T-helper 9 cell (primary cell): Measurements from ENCODE around the gene PHOSPHO1.
A peak's percentile ranks its signal among the peaks of the same experiment; 100 is the strongest.

Source experiments
- DNase-seq: peaks from one replicate; pipeline ENCODE4 v3.0.0-alpha.2; 2020

Gene PHOSPHO1

DNA sequence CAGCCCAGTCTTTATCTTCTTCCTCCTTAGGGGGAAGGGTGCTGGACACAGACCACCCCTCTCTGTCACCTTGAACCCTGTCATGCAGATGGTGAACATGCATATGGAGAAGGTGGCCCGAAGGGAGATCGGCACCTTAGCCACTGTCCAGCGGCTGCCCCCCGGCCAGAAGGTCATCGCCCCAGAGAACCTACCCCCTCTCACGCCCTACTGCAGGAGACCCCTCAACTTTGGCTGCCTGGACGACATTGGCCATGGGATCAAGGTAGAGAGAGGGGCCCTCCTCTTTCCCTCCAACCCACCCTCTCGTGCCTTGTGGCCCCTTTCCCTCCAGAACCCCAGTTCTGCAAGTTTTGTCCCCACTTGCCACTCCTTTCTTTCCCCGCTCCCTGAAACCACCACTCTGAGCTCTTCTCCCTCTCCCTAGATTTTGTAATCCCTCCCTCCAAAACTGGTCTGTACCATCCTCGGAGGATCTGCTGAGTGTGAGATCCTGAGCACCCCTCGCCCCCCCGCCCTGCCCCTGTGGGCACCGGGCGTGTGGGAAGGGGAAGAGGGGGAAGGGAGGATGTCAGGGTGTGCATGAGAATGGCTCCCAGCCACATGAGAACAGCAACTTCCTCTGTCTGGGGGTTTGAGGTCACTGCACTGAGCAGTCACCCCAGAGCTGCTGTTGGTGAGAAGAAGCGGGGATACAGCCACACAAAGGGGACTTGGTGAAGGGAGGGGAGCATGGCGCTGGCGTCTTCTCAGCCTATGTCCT, 12.8 kb downstream of the PHOSPHO1 start:
- peak; percentile 59 for DNase-seq

GRCh38 chr17:49216953-49217650, 13.5 kb downstream of the PHOSPHO1 start:
- DNase-seq: no peak

GRCh38 chr17:49216482-49216881, 14.1 kb downstream of the PHOSPHO1 start:
- DNase-seq: no peak

GRCh38 chr17:49214676-49215360, 15.8 kb downstream of the PHOSPHO1 start:
- DNase-seq: no peak

GRCh38 chr17:49213847-49214246, 16.7 kb downstream of the PHOSPHO1 start:
- no peak for DNase-seq

GRCh38 chr17:49213399-49213798, 17.2 kb downstream of the PHOSPHO1 start:
- DNase-seq: no peak

DNA sequence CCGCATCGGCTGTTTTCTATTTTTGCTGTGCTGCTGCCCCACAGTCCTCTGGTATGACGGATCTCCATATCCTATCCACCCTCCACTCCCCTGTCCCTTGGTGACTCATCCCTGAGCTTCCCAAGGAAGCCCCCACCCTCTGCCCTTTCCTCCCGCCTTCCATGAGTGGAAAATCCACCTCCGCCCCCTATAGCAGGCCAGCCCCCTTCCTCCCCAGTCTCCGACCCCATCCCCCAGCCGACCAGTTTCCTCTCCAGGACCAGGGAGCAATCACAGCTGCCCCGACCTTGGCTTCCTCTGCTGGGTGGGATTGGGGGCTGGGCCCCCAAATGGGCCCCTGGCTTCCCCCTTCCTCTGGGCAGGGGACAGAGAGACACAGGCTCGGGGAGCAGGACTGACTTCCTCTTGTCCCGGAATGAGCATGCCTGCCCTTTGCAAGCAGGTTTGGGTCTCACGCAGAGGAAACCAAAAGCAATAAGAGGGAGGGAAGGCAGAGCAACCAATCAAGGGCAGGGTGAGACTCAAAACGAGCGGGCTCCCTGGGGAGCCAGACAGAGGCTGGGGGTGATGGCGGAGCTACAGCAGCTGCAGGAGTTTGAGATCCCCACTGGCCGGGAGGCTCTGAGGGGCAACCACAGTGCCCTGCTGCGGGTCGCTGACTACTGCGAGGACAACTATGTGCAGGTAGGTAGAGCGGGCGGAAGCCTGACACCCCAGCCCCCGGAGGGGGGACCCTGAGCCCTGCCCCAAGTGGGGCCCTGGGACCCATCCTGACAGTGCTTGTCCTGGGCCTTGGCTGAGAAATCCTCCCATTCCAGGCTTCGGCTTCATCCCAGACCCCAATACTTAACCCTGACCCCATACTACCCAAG, 20.2 kb downstream of the PHOSPHO1 start, which contains the start of the genes ABI3 and GNGT2:
Gene ABI3, plus strand, starts transcription at position 550 of the 872 bp plus-strand sequence. Its CDS starts 18 bp downstream, at position 568.
Gene GNGT2, minus strand, starts transcription at position 417 of the 872 bp plus-strand sequence. CDS start 3,152 bp downstream, outside the sequence.
- peak; percentile 37 for DNase-seq

DNA sequence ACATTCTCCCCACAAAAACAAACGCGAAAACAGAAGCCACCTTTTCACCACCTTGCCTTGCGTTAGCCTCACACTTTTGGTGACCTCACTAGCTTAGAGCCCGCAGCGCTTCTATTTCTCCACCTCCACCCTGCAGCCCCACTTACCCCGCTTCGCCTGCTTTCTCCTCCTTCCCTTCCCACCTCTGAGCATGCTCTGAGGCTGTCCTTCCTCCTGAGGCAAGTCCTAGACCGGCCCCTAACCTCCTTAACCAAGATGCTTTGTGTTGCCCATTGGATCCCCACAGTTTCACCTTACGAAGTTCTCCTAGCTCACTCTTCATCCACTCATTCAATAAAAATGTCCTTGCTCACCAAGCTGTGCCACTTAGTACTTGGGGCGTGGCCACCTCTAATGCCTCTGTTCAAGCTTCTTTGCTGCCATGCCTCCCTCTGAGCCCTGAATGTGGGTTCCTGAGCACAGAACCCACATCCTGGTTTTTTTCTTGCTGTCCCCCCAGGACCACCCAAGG, 21.5 kb downstream of the PHOSPHO1 start:
- DNase-seq: no peak

DNA sequence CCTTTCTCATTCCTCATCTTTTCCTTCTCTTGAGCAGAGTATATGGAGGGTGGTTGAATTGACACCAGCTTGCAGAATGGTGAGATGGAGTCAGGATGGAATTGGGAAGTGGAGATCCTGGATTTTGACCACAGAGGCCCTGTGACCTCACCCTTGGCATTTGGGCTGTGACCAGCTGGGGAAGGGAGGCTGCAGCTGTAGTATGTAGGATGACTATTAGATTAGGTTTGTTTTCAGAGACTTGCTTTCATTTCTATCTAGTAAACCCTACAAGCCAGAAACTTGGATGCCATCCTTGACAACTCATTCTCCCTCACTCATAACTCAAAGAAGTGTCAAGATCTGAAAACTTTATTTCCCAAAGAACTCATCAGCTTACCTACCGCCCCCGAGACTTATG, 26.1 kb downstream of the PHOSPHO1 start:
- no peak for DNase-seq

GRCh38 chr17:49203796-49204195, 26.8 kb downstream of the PHOSPHO1 start:
- no peak for DNase-seq

DNA sequence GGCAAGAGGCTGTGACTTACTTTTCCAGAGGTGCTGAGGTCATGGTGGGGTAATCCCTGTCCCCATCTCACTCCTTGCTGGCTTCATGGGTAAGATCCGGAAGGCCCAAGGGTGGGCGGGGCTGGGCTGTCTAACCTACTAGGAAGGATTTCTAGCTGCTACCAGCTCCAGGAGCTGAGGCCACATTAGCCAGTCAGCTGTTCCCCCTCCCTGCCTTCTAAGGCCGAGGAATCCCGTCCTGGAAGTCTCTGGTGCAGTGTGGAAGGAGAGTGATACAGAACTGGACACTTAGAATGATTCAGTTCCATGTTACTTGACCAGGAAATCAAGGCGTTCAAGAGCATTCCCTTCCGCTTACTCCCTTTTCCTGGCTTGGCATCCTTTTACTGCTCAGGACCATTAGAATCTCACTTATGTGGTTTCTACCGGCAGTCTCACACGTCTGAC, 29.1 kb downstream of the PHOSPHO1 start:
- DNase-seq: no peak

DNA sequence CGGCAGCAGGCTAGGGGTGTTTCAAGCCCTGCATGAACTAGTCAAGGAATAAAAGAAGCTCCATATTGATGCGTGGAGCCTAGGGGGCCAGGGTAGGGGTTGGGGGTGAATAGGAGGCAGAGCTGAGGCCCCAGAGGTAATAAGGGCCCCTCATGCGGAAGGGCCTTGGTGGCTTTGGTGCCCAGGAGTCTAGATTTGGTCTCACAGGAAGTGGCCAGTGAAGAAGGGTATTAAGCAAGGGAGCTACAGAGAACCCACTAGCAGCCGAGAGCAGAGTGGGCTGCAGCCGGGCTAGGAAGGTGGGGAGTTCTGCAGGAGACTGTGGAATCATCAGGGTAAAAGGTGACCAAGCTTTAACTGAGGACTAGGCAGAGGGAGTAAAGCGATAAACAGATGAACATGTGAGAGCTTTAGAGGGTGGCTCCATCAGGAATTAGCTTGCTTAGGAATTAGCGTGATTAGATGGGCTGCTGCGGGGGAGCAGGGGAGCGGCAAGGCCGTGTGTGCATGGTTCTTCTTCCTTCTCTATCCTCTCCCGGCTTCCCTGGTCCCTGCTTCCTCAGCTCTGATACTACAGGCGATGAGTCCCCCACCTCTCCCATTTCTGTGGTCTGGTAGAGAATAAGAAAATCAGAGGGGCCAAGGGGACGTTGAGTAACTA, 30.0 kb downstream of the PHOSPHO1 start:
- no peak for DNase-seq

GRCh38 chr17:49198211-49198610, 32.4 kb downstream of the PHOSPHO1 start:
- no peak for DNase-seq

- DNase-seq: no peak
Observed at GRCh38 chr17:49197346-49197998, 33.1 kb downstream of the PHOSPHO1 start.

DNA sequence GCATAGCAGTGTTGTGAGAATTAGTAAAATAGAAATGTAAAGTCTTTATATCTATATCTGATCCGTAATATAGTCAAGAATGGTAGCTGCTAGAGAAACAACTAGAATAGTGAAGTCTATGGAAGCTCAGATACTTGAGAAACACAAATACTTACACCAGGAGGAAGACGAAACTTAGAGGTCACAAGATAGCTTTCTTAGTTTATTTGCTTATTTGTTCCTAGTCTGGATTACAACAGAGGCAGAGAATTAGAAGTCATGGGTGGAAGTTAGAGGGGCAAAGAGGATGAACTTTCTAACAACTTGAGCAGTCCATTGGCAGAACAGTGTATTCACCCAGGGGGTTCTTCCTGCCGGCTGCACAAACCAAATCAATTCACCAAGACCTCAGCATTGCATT, 34.1 kb downstream of the PHOSPHO1 start:
- DNase-seq: no peak

DNA sequence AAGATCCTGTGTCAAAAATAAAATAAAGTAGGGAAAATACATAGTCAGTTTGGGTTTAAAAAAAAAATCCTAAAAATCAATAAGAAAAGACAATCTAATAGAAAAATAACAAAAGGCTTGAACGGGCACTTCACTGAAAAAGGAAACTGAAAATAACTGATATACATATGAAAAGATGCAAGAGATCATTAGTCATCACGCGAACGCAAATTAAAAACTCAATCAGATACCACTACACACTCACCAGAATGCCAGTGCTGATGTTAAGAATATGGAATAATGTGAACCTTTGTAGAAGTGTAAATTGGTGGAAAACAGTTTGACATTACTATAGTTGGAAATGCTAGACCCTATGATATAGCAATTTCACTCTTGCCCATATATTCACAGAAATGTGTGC, 34.8 kb downstream of the PHOSPHO1 start:
- DNase-seq: no peak

DNA sequence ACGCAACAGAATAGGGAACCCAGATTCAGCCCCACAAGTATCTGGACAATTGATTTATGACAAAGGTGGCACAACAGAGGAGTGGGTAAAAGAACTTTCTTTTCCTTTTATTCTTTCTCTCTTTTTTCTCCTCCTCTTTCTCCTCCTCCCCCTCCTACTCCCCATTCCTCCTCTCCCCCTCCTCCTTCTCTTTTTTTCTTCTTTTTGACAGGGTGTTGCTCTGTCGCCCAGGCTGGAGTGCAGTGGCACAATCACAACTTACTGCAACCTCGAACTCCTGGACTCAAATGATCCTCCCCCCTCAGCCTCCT, 36.3 kb downstream of the PHOSPHO1 start:
- DNase-seq: no peak

DNA sequence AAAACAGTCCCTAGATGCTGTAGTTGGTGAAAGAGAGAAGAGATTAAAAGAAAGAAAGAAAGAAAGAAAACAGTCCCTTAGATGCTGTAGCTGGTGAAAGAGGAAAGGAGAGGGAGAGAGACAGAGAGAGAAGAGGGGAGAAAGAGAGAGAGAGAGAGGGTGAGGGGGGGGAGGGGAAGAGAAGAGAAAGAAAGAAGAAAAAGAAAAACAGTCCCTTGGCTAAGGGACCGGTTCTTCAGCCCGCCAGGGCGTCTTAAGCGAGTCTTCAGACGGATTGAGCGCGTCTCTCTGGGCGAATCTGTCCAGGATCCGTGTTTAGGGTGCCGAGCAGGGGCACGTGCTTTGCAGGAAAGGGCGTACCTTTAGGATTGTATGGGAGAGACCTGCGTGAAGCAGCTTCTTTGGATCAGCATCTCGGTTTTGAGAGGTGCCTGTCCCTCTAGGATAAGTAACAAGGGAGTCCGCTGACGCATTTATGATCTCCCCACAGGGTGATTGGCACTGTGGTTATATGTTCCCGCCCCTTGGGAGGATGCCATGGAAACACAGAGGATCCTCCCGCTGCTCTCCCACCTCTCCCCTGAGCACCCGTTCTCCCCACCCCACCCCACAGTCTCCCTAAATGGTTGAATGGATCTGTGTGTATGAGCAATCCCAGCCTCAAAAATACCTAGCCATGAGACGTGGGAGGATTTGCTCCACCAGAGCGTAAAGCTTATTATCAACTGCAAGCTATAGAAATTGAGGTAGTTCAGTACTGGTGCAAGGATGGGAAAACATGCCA, 36.9 kb downstream of the PHOSPHO1 start:
- DNase-seq: no peak

GRCh38 chr17:49191917-49192741, 38.5 kb downstream of the PHOSPHO1 start:
- DNase-seq: peak; percentile 88
